ENCODE results near the gene DDX54.
"Not testable (repeated sequence)": the region's sequence is repeated elsewhere in the genome, so short reads cannot be mapped to it uniquely, and the experiment has no call there.

The DDX54 gene

GRCh38 chr12:113214895-113215400 lies 29.7 kb upstream of the DDX54 start:
- no peak for DNase-seq

GRCh38 chr12:113211160-113211559 lies 25.9 kb upstream of the DDX54 start:
- no peak for DNase-seq

GRCh38 chr12:113208041-113208934 lies 23.0 kb upstream of the DDX54 start:
- DNase-seq = peak; percentile 55

- DNase-seq = no peak
Measured at GRCh38 chr12:113207613-113208040, 22.3 kb upstream of the DDX54 start.

DNA sequence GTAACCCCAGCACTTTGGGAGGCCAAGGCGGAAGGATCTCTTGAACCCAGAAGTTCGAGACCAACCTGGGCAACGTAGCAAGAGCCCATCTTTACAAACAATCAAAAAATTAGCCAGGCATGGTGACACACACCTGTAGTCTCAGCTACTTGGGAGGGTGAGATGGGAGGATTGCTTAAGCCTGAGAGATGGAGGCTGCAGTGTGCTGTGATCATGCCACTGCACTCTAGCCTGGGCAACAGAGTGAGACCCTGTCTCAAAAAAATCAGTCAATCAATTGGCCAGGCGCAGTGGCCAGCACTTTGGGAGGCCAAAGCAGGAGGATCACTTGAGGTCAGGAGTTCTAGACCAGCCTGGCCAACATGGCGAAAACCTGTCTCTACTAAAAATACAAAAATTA lies 21.5 kb upstream of the DDX54 start:
- not testable (repeated sequence) for DNase-seq

DNA sequence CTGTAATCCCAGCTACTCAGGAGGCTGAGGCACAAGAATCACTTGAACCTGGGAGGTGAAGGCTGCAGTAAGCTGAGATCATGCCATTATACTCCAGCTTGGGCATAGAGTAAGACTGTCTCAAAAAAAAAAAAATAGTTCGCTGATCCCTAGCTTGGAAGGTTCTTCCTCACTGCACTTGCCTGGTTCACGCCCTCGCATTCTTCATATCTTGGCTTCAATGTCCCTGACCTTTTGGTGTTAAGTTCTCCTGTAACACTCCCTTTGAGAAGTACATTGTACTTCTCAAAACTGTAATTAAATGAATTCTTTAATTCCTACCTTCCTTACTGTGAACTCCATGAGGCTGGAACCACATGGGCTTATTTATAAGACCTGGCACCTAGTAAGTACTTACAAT lies 19.5 kb upstream of the DDX54 start:
- DNase-seq = no peak

- DNase-seq = no peak
Measured at GRCh38 chr12:113203852-113204760, 18.8 kb upstream of the DDX54 start.

DNA sequence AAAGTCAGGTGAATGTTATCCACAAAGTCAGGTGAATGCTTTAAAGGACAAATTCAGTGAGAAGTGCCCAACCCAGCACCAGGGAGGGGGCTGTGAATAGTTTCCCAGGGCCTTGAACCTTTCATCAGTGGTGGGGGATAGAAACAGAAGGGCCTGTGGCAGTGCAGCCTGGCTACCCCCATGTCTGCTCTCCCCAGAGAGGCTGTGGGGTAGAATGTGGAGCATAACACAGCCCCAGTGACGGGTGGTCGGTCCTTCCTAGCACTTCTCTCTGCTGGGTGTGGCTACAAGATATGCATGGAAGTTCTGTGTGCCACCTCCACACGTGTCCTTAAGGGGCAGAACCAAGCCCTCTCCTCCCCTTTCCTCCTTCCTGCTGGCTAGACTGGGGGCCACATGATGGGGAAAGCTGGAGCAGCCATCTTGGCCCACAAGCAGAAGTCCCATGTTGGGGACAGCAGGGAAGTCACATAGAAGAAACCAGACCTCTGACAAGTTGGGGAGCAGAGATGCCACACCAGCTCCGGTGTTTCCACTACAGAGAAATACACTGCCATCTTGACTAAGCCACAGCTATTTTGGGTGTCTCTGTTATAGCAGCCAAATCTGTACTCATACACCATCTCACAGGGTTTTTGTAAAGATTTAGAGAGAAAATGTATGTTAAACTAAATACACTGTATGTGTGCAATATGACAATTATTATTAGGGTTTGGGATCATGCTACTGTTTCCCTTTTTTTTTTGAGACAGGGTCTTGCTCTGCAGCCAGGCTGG lies 17.2 kb upstream of the DDX54 start:
- no peak for DNase-seq

GRCh38 chr12:113201187-113202177 lies 16.2 kb upstream of the DDX54 start:
- DNase-seq = no peak

- no peak for DNase-seq
Measured at GRCh38 chr12:113200021-113200797, 14.9 kb upstream of the DDX54 start.

DNA sequence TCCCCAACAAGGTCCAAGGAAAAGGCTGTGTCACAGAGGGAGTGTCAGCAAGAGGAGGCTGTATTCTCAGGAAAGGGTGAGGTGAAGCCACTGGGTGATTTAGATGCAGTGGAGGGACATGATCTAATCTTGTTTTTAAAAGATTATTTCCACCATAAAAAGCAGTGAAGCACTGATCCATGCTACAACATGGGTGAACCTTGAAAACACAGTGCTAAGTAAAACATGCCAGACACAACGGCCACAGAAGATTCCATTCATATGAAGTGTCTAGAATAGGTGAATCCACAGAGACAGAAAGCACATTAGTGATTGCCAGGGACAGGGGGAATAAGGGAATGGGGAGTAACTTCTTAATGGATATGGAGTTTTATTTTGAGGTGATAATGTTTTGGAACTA lies 13.0 kb upstream of the DDX54 start:
- no peak for DNase-seq

DNA sequence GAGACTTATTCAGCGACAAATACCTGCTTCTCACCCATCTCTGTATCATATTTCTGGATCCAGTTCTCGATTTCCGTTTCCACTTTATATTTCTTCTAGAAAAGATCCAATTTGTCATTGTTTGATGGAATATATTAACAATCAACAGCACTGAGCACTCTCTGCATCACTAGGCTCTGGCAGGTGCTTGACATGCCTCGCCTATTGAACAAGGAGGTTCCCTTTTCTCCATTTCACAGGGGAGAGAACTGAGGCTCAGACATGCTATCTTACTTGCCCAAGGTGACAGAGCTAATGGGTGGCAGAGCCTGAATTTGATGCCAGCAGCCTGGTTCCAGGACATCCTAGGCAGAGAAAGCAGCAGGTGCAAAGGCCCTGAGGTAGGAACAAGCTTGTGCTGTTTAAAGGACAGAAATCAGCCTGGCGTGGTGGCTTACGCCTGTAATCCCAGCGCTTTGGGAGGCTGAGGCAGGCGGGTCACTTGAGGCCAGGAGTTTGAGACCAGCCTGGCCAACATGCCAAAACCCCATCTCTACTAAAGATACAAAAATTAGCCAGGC lies 12.3 kb upstream of the DDX54 start:
- no peak for DNase-seq

DNA sequence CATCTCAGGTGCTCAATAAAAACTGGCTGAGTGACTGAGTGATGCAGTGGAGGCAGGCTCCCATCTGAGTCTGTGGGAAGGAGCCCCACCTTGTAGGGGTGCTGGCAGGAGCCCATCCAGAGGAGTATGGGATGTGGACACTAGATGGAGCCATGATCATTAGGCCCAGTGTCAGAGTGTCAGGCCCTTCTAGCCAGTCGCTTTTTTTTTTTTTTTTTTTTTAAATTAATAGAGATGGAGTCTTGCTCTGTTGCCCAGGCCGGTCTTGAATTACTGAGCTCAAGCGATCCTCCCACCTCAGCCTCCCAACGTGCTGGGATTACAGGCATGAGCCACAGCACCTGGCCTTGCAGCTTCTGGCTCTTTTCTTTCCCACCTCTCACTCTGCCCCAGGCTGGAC lies 11.7 kb upstream of the DDX54 start:
- DNase-seq = peak; percentile 44

- no peak for DNase-seq
Measured at GRCh38 chr12:113196582-113196981, 11.3 kb upstream of the DDX54 start.

DNA sequence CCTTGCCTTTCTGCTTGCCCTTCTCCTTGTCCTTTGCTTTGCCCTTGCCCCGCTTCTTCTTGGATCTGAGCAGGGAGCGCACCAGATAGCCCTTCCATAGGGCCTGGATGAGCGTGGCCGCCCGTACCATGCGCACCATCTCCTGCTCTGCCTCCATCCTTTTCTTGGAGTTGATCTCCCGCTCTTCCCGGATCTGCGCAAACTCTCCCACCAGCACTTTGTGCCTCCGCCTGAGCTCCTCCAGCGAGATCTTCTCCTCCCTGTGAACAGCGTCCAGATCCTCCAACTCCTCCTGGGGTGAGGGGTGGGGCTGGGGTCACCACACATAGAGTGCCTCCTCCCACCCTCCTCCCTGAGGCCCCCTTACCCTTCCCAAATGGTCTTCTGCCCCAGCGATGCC lies 10.3 kb upstream of the DDX54 start:
- DNase-seq = no peak

- DNase-seq = no peak
Measured at GRCh38 chr12:113194971-113195391, 9.7 kb upstream of the DDX54 start.

- no peak for DNase-seq
Measured at GRCh38 chr12:113191227-113191626, 5.9 kb upstream of the DDX54 start.

DNA sequence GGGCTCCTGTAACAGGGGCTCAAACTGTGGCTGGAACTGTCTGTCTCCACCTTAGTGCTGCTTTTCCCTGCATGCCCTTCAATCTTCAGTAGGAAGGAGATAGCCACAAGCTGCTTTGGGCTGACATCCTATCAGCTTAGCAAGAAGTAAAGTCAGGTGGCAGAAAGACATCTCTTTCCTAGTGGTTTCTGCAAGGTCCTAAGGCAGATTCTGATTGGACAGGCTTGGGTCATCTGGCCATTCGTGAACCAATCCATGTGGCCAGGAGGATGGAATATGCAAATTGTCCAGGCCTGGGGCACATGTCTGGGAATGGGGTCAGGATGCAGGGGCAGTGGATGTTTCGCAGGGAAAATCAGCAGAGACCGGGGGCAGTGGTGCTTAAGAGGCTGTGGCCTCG lies 5.5 kb upstream of the DDX54 start:
- DNase-seq = no peak

DNA sequence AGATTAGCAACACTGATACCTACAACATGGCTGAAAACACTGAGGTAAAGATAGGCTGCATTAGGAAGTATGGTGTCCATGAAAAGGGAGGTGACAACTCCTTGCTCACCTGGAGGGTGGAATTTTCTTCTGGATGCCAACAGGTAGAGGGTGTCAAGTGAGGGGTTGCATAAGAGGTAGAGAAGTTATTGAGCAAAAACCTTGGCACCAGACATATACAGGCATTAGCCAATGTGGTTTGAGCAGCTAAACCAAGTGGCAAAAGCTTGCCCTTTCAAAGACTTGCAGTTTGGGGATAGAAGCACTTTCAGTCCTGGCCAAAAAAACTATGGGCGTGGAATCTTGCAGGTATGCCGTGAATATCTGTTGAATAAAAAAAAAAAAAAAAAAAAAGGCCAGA lies 4.1 kb upstream of the DDX54 start:
- no peak for DNase-seq

- no peak for DNase-seq
Measured at GRCh38 chr12:113186666-113187325, 1.5 kb upstream of the DDX54 start.
